Breast epithelium (tissue), 3 donors: ENCODE results near the gene OAF.

ENCODE experiments used
- CTCF ChIP-seq, 3 donors: fragments of 450-650 bp; IDR thresholded peaks; one replicate each; pipeline ENCODE4 v1.5.1; 2016 to 2017; ENCODE audit warnings: antibody characterized with exemption in 3 of 3, mild to moderate bottlenecking in 3 of 3, moderate library complexity in 3 of 3
- POLR2A ChIP-seq: fragments of 450-650 bp; IDR thresholded peaks from one replicate; pipeline ENCODE4 v1.6.1; 2016; ENCODE audit warnings: antibody characterized with exemption, mild to moderate bottlenecking, moderate library complexity

GRCh38 chr11:120197251-120197891, 13.5 kb upstream of the OAF start:
- TF ChIP-seq CTCF (IDR thresholded peaks at IDR 0.05) (no peak), POLR2A (no peak)
